DOHH2 (cell line): ENCODE data around the gene USP6NL.

Experiments
- H3F3A ChIP-seq: fragments of 200-600 bp; sonication (generic), shearing (Covaris generic); 2 replicates; pipeline ENCODE4 v1.6.0; 2016; ENCODE audit warnings: antibody characterized with exemption, mild to moderate bottlenecking; ENCODE audit not compliant: control insufficient read depth, insufficient read depth
- H3K27ac ChIP-seq: fragments of 200-600 bp; sonication (generic); 2 replicates; pipeline ENCODE4 v1.5.1; 2014; ENCODE audit warnings: low read depth, mild to moderate bottlenecking, low read length, moderate library complexity
- H3K27me3 ChIP-seq: fragments of 200-600 bp; sonication (generic); 2 replicates; pipeline ENCODE4 v1.6.1; 2014; ENCODE audit warnings: mild to moderate bottlenecking, low read length, mixed read lengths; ENCODE audit not compliant: control insufficient read depth
- H3K36me3 ChIP-seq: fragments of 200-600 bp; sonication (generic); 2 replicates; pipeline ENCODE4 v1.6.1; 2014; ENCODE audit warnings: mild to moderate bottlenecking, low read length, moderate library complexity, mixed read lengths; ENCODE audit not compliant: control insufficient read depth
- H3K4me1 ChIP-seq: fragments of 200-600 bp; sonication (generic); 2 replicates; pipeline ENCODE4 v1.6.1; 2014; ENCODE audit warnings: mild to moderate bottlenecking, low read length, mixed read lengths; ENCODE audit not compliant: control insufficient read depth
- H3K4me2 ChIP-seq: fragments of 200-600 bp; sonication (generic); 2 replicates; pipeline ENCODE4 v1.6.0; 2014; ENCODE audit warnings: mild to moderate bottlenecking, low read length, moderate library complexity
- H3K4me3 ChIP-seq: fragments of 200-600 bp; sonication (generic); 2 replicates; pipeline ENCODE4 v1.5.1; 2014; ENCODE audit warnings: mild to moderate bottlenecking, low read length, mixed read lengths
- H3K79me2 ChIP-seq: fragments of 200-600 bp; sonication (generic); 2 replicates; pipeline ENCODE4 v1.6.1; 2014; ENCODE audit warnings: mild to moderate bottlenecking, low read length, mixed read lengths; ENCODE audit not compliant: control insufficient read depth
- H3K9me2 ChIP-seq: fragments of 200-600 bp; sonication (generic); replicated peaks from 2 replicates; pipeline ENCODE4 v1.6.1; 2014; ENCODE audit warnings: mild to moderate bottlenecking, low read length, mixed read lengths; ENCODE audit not compliant: control insufficient read depth
- H3K9me3 ChIP-seq: fragments of 200-600 bp; sonication (generic); 2 replicates; pipeline ENCODE4 v1.6.1; 2014; ENCODE audit warnings: antibody characterized with exemption, low read length, mixed read lengths; ENCODE audit not compliant: control insufficient read depth, insufficient read depth
- H4K20me1 ChIP-seq: fragments of 200-600 bp; sonication (generic); 2 replicates; pipeline ENCODE4 v1.6.0; 2014; ENCODE audit warnings: low read depth, mild to moderate bottlenecking, antibody characterized with exemption, low read length, moderate library complexity; ENCODE audit not compliant: control insufficient read depth, insufficient read depth
- CTCF ChIP-seq: fragments of 200-600 bp; sonication (generic); IDR thresholded peaks from one replicate; pipeline ENCODE4 v1.5.1; 2014; ENCODE audit warnings: antibody characterized with exemption, mild to moderate bottlenecking, low read depth, low read length; ENCODE audit not compliant: poor library complexity, severe bottlenecking
- EZH2phosphoT487 ChIP-seq: fragments of 200-600 bp; sonication (generic); IDR thresholded peaks from 2 replicates; pipeline ENCODE4 v1.6.1; 2017; ENCODE audit warnings: borderline replicate concordance, mild to moderate bottlenecking, antibody characterized with exemption, low read length, moderate library complexity, mixed read lengths

USP6NL gene

GRCh38 chr10:11626071-11626470 is 14.6 kb upstream of the USP6NL start:
- TF ChIP-seq CTCF (no peak), EZH2phosphoT487 (no peak)
- no peaks in the 10 kb centered on the region for H3K36me3 ChIP-seq
- peaks cover 4% of the 10 kb centered on the region; the same call in 1 of the 2 replicates for H3K9me3 ChIP-seq
- H3K4me2 ChIP-seq, result peak overlapping the region; percentile 84
- peaks cover 4% of the 10 kb centered on the region; the same call in 1 of the 2 replicates for H3F3A ChIP-seq
- no peaks in the 10 kb centered on the region for H3K27me3 ChIP-seq
- no peaks in the 10 kb centered on the region for H4K20me1 ChIP-seq
- H3K79me2 ChIP-seq, result no peaks in the 10 kb centered on the region
- no peak overlapping the region for H3K27ac ChIP-seq
- no peak overlapping the region for H3K4me3 ChIP-seq
- no peaks in the 10 kb centered on the region for H3K9me2 ChIP-seq
- H3K4me1 ChIP-seq, result peaks cover 53% of the 10 kb centered on the region

- no peak for TF ChIP-seq EZH2phosphoT487
- no peak for TF ChIP-seq CTCF
- Histone ChIP-seq H3K27me3 (no peaks in the 10 kb centered on the region), H3K4me2 (peak overlapping the region; percentile 84)
These were observed 13.7 kb upstream of the USP6NL start for GRCh38 chr10:11625019-11625735.

GRCh38 chr10:11617233-11617632 is 5.8 kb upstream of the USP6NL start:
- Histone ChIP-seq H4K20me1 (no peaks in the 10 kb centered on the region), H3K4me1 (peaks cover 20% of the 10 kb centered on the region), H3K27ac (no peak overlapping the region), H3K4me3 (no peak overlapping the region), H3F3A (peaks cover 10% of the 10 kb centered on the region), H3K4me2 (no peak overlapping the region), H3K27me3 (no peaks in the 10 kb centered on the region), H3K79me2 (no peaks in the 10 kb centered on the region), H3K9me2 (no peaks in the 10 kb centered on the region), H3K9me3 (peaks cover 12% of the 10 kb centered on the region; the same call in 1 of the 2 replicates), H3K36me3 (no peaks in the 10 kb centered on the region)
- TF ChIP-seq CTCF (no peak), EZH2phosphoT487 (no peak)

More at GRCh38 chr10:11625019-11625735, 13.7 kb upstream of the USP6NL start:
- H3K4me1 ChIP-seq, result peaks cover 57% of the 10 kb centered on the region
- H3K79me2 ChIP-seq, result no peaks in the 10 kb centered on the region
- no peaks in the 10 kb centered on the region for H3K9me2 ChIP-seq
- H3K9me3 ChIP-seq, result peaks cover 4% of the 10 kb centered on the region; the same call in 1 of the 2 replicates
- H3K4me3 ChIP-seq, result peak overlapping the region; percentile 65
- H3K36me3 ChIP-seq, result no peaks in the 10 kb centered on the region
- peak overlapping the region; percentile 60 for H3K27ac ChIP-seq
- H3F3A ChIP-seq, result peaks cover 2% of the 10 kb centered on the region; the same call in 1 of the 2 replicates
- no peaks in the 10 kb centered on the region for H4K20me1 ChIP-seq
